Liver (tissue), 9 donors: Measurements from ENCODE around the gene SELENOS. TPM values are rescaled to one million over a fixed set of nuclear protein-coding genes. Genes with fewer than 3 reads are reported as not detected.

Experiments used
- DNase-seq: peaks from one replicate; pipeline ENCODE4 v3.0.0-alpha.2; 2017; ENCODE audit warnings: low spot score
- H3K27ac ChIP-seq, 2 donors: one replicate each; pipeline ENCODE4 v1.7.0; 2013; ENCODE audit warnings: inconsistent platforms in 2 of 2, low read length in 2 of 2, control low read depth in 1 of 2, low read depth in 1 of 2, mild to moderate bottlenecking in 1 of 2
- H3K27me3 ChIP-seq, 4 donors: one replicate each; pipeline versions ENCODE4 v1.6.1 to v1.7.0; 2013; ENCODE audit warnings: low read length in 3 of 4, inconsistent platforms in 1 of 4, mild to moderate bottlenecking in 1 of 4, moderate library complexity in 1 of 4; ENCODE audit not compliant: control insufficient read depth in 4 of 4, insufficient read depth in 4 of 4
- H3K36me3 ChIP-seq, 4 donors: one replicate each; pipeline versions ENCODE4 v1.6.1 to v1.7.0; 2013; ENCODE audit warnings: low read length in 3 of 4, mild to moderate bottlenecking in 3 of 4, low read depth in 1 of 4, moderate library complexity in 1 of 4; ENCODE audit not compliant: control insufficient read depth in 4 of 4, insufficient read depth in 3 of 4
- H3K4me1 ChIP-seq, 4 donors: one replicate each; pipeline versions ENCODE4 v1.6.1 to v1.7.0; 2013; ENCODE audit warnings: low read length in 3 of 4, mild to moderate bottlenecking in 3 of 4, moderate library complexity in 1 of 4; ENCODE audit not compliant: control insufficient read depth in 4 of 4, insufficient read depth in 4 of 4
- H3K4me3 ChIP-seq, 3 donors: one replicate each; pipeline versions ENCODE4 v1.6.1 to v1.7.0; 2013; ENCODE audit warnings: low read length in 3 of 3, control low read depth in 1 of 3, low read depth in 1 of 3, mild to moderate bottlenecking in 1 of 3
- H3K9ac ChIP-seq, 2 donors: one replicate each; pipeline ENCODE4 v1.7.0; 2013; ENCODE audit warnings: low read length in 2 of 2, mild to moderate bottlenecking in 2 of 2, moderate library complexity in 2 of 2, control low read depth in 1 of 2, low read depth in 1 of 2
- H3K9me3 ChIP-seq, 4 donors: one replicate each; pipeline versions ENCODE4 v1.6.1 to v1.7.0; 2013; ENCODE audit warnings: low read length in 3 of 4; ENCODE audit not compliant: control insufficient read depth in 4 of 4
- CTCF ChIP-seq: fragments of 150-350 bp; IDR thresholded peaks from 2 replicates; pipeline ENCODE4 v1.5.1; 2017; ENCODE audit warnings: improper control_type of control experiment, low read depth, low read length; ENCODE audit not compliant: missing input control
- EGR1 ChIP-seq, 2 donors: IDR thresholded peaks; 2 replicates each; pipeline ENCODE4 v1.6.1; 2016 to 2018; ENCODE audit warnings: antibody characterized with exemption in 2 of 2, low read depth in 2 of 2
- FOXA1 ChIP-seq: IDR thresholded peaks from 2 replicates; pipeline ENCODE4 v1.6.1; 2016; ENCODE audit warnings: antibody characterized with exemption
- FOXA2 ChIP-seq: IDR thresholded peaks from 2 replicates; pipeline ENCODE4 v1.6.1; 2016; ENCODE audit warnings: antibody characterized with exemption
- GABPA ChIP-seq, 2 donors: IDR thresholded peaks in 1 of 2; conservative IDR thresholded peaks in 1 of 2; 2 replicates each; pipeline ENCODE4 v1.6.1; 2016; ENCODE audit warnings: antibody characterized with exemption in 2 of 2, mild to moderate bottlenecking in 1 of 2, moderate library complexity in 1 of 2
- HNF4A ChIP-seq, 2 donors: conservative IDR thresholded peaks; 2 replicates each; pipeline ENCODE4 v1.6.1; 2016; ENCODE audit warnings: antibody characterized with exemption in 2 of 2, mild to moderate bottlenecking in 2 of 2
- HNF4G ChIP-seq: IDR thresholded peaks from 2 replicates; pipeline ENCODE4 v1.6.1; 2016; ENCODE audit warnings: antibody characterized with exemption
- JUND ChIP-seq, 2 donors: IDR thresholded peaks; 2 replicates each; pipeline ENCODE4 v1.6.1; 2016; ENCODE audit warnings: antibody characterized with exemption in 2 of 2
- MAX ChIP-seq: IDR thresholded peaks from 2 replicates; pipeline ENCODE4 v1.6.1; 2016; ENCODE audit warnings: antibody characterized with exemption
- NR2F2 ChIP-seq: IDR thresholded peaks from 2 replicates; pipeline ENCODE4 v1.6.1; 2016; ENCODE audit warnings: antibody characterized with exemption
- RAD21 ChIP-seq, 2 donors: IDR thresholded peaks; 2 replicates each; pipeline ENCODE4 v1.6.1; 2016; ENCODE audit warnings: antibody characterized with exemption in 2 of 2, mild to moderate bottlenecking in 2 of 2
- REST ChIP-seq: IDR thresholded peaks from 2 replicates; pipeline ENCODE4 v1.6.1; 2016; ENCODE audit warnings: antibody characterized with exemption, mild to moderate bottlenecking
- RXRA ChIP-seq, 2 donors: IDR thresholded peaks; 2 replicates each; pipeline ENCODE4 v1.6.1; 2017 to 2018; ENCODE audit warnings: antibody characterized with exemption in 2 of 2, mild to moderate bottlenecking in 1 of 2
- SP1 ChIP-seq: IDR thresholded peaks from 2 replicates; pipeline ENCODE4 v1.6.1; 2018; ENCODE audit warnings: antibody characterized with exemption, mild to moderate bottlenecking
- TAF1 ChIP-seq: conservative IDR thresholded peaks from 2 replicates; pipeline ENCODE4 v1.6.1; 2016; ENCODE audit warnings: antibody characterized with exemption, mild to moderate bottlenecking
- YY1 ChIP-seq: IDR thresholded peaks from 2 replicates; pipeline ENCODE4 v1.6.1; 2016; ENCODE audit warnings: antibody characterized with exemption, mild to moderate bottlenecking
- WGBS: extraction: QIAGEN DNeasy Blood & Tissue Kit; methylation state at CpG from one replicate; pipeline ENCODE4 v1.1.7; 2013; 5-methylcytosine and 5-hydroxymethylcytosine counted together
- polyA plus RNA-seq, 2 donors: library from polyadenylated mRNA; stranded (reverse) in 1 of 2; unstranded in 1 of 2; fragments of 200-250 nt in 1 of 2; fragments of >200 nt in 1 of 2; fragmentation: Nextera tagmentation in 1 of 2; extraction: Ambion mirVana in 1 of 2; gene quantifications; one replicate each; pipeline versions ENCODE4 v1.2.1 to v1.2.3, GENCODE V29; 2013 to 2015
- total RNA-seq, 2 donors: library from RNA; depleted of rRNA; stranded (reverse); fragments of >200 nt; gene quantifications; one replicate each; pipeline ENCODE4 v1.2.3, GENCODE V29; 2014
- TF ChIP-seq, protein P1 (sequence below): IDR thresholded peaks from 2 replicates; pipeline ENCODE4 v1.6.1; 2016; ENCODE audit warnings: antibody characterized with exemption
- TF ChIP-seq, protein P2 (sequence below): IDR thresholded peaks from 2 replicates; pipeline ENCODE4 v1.6.1; 2016; ENCODE audit warnings: antibody characterized with exemption
- donor health status: healthy.
- donor health status: healthy.
- donor health status: healthy.
- donor health status: healthy.
- donor health status: healthy.

Gene SELENOS
- total and polyA plus RNA-seq, 4 donors: 25.8 to 71.1 (median 65.8) TPM

- no peak overlapping the region for H3K4me3 ChIP-seq
- no peak overlapping the region for H3K27ac ChIP-seq
- H3K4me1 ChIP-seq: peaks cover 0 to 16% (median 4%) of the 10 kb centered on the region in 4 donors
- no peaks in the 10 kb centered on the region for H3K9me3 ChIP-seq
- TF ChIP-seq JUND (IDR thresholded peaks at IDR 0.05): no peak
- no peak for TF ChIP-seq HNF4A (conservative IDR thresholded peaks at IDR 0.05)
- no peak for TF ChIP-seq RAD21 (IDR thresholded peaks at IDR 0.05)
- TF ChIP-seq REST: no peak
- TF ChIP-seq SP1: no peak
- no peak for TF ChIP-seq FOXA2
- TF ChIP-seq, protein P1, sequence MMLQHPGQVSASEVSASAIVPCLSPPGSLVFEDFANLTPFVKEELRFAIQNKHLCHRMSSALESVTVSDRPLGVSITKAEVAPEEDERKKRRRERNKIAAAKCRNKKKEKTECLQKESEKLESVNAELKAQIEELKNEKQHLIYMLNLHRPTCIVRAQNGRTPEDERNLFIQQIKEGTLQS: no peak
- TF ChIP-seq MAX: no peak
- TF ChIP-seq EGR1 (IDR thresholded peaks at IDR 0.05; ENCODE audit: low read depth in 2 of 2): no peak
- TF ChIP-seq FOXA1: no peak
- TF ChIP-seq GABPA (IDR thresholded peaks at IDR 0.05 in 1 of 2, conservative IDR thresholded peaks at IDR 0.05 in 1 of 2): no peak
- no peak for TF ChIP-seq NR2F2
- TF ChIP-seq HNF4G: no peak
- no peak for TF ChIP-seq YY1
- TF ChIP-seq RXRA (IDR thresholded peaks at IDR 0.05): no peak
- TF ChIP-seq CTCF: no peak
- no peak for TF ChIP-seq TAF1
- TF ChIP-seq, protein P2, sequence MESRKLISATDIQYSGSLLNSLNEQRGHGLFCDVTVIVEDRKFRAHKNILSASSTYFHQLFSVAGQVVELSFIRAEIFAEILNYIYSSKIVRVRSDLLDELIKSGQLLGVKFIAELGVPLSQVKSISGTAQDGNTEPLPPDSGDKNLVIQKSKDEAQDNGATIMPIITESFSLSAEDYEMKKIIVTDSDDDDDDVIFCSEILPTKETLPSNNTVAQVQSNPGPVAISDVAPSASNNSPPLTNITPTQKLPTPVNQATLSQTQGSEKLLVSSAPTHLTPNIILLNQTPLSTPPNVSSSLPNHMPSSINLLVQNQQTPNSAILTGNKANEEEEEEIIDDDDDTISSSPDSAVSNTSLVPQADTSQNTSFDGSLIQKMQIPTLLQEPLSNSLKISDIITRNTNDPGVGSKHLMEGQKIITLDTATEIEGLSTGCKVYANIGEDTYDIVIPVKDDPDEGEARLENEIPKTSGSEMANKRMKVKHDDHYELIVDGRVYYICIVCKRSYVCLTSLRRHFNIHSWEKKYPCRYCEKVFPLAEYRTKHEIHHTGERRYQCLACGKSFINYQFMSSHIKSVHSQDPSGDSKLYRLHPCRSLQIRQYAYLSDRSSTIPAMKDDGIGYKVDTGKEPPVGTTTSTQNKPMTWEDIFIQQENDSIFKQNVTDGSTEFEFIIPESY: no peak
- H3K27me3 ChIP-seq: no peaks in the 10 kb centered on the region
- 87% methylated on average over 5 of the region's 5 CpGs for WGBS
- DNase-seq: no peak
- H3K36me3 ChIP-seq: peaks cover 18 to 54% (median 51%) of the 10 kb centered on the region in 4 donors
- no peak overlapping the region for H3K9ac ChIP-seq
These were observed 3.8 kb downstream of the SELENOS start for GRCh38 chr15:101273534-101273933.
